ENCODE data around the gene PDK3.

The PDK3 gene

DNA sequence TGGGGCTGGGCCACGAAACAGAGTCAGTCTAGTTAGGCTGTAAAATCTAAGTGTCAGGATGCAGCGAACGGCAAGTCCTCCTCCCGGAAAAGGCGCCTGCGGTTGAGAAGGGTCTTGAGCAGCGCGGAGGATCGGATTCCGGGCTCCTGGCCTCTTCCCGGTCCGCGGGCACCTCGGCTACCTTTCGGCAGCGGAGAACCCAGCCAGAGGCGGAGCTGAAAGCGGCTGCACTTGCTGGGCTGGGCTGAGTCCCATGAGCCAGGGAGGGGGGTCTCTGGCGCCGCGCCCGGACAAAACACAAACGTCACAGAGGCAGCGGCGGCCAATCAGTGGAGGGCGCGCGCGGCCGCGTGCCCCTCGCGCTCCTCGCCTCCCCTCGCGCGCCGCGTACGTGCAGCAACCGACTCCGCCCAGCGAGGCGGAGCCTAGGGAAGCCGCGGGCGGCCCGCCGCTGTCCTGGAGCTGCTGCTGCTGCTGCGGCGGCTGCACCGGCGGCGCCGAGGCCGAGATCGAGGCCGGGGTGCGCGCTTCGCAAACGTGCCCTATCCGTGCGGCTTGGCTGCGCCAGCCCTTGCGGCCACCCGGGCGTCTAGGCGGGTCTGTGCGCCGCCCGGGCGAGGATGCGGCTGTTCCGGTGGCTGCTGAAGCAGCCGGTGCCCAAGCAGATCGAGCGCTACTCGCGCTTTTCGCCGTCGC, at the start of gene PDK3:
Gene PDK3 (plus strand): TSS at position 451 of the 696 bp plus-strand sequence. CDS start 170 bp downstream, at position 621.
- peak; percentile 93 for DNase-seq

- no peak for DNase-seq
Observed at GRCh38 chrX:24415921-24416320, 49.2 kb upstream of the PDK3 start.

DNA sequence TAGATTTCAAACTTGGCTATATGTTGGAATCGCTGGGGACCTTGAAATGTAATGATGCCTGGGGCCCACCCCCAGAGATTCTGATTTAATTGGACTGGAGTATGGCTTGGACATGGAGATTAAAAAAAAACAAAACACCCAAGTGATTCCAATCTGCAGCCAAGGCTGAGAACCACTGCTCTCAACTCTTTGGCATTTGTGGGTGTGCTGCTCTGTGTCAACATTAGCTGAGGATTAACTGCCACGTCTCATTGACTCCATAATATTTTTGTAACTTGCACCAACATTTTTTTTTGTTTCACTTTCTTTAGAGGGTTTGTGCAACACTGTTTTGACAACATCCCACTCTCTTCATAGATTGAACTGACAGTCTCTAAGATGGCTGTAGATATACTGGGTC, 41.1 kb upstream of the PDK3 start:
- no peak for DNase-seq

- no peak for DNase-seq
Observed at GRCh38 chrX:24424948-24425347, 40.1 kb upstream of the PDK3 start.

GRCh38 chrX:24425806-24426205, 39.3 kb upstream of the PDK3 start:
- DNase-seq, result no peak

GRCh38 chrX:24426340-24426913, 38.7 kb upstream of the PDK3 start:
- peak; percentile 38 for DNase-seq

DNA sequence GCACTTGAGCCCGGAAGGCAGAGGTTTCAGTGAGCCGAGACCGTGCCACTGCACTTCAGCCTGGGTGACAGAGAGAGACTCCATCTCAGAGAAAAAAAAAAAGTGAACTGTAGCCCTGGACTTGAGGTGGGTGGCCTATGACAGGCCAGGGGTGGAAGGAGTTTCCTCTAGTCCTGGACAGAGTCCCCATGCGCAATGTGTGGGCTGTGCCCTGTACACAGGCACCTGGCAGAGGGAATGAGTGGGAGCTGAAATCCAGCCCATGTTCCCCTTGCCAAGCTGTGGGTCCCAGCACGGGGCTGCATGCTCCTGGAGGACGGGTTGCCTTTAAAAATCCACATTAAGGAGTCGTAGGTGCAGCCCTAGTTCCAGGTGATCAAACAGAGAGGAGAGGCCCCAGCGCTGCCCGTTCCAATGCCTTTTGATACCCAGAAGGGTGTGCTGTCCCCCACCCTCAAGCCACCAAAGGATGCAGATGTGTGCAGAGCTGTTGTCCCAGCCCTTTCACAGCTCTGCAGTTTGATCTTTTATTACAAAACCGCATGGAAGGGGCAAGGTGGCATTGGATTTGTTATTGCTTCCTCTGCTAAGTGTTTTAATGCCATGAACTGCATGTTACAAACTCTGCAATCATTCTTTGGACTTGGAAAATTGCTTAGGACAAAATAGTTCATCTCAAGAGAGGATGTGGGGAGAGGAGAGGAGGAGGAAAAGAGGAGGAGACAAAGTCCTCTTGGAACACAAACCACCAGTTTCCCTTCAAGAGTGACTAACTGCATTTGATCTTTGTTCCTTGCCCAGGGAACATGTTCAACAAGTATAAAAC, 38.0 kb upstream of the PDK3 start:
- DNase-seq, result no peak

DNA sequence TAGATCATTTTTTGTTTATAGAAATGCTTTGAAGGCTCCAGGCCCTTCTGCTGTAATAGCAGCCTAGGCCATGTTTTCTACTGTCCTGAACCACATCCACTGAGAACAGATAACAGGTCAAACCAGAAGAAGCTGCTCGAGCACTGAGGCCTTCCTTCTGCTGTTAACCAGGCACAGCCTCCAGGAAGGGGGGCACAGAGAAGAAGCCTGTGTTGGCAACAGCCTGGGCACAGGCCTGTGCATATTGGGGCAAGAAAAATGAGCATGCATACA, 37.4 kb upstream of the PDK3 start:
- DNase-seq, result no peak

GRCh38 chrX:24428516-24428915, 36.6 kb upstream of the PDK3 start:
- no peak for DNase-seq

GRCh38 chrX:24435060-24435459, 30.0 kb upstream of the PDK3 start:
- DNase-seq, result no peak

GRCh38 chrX:24443918-24444317, 21.2 kb upstream of the PDK3 start:
- DNase-seq, result no peak

DNA sequence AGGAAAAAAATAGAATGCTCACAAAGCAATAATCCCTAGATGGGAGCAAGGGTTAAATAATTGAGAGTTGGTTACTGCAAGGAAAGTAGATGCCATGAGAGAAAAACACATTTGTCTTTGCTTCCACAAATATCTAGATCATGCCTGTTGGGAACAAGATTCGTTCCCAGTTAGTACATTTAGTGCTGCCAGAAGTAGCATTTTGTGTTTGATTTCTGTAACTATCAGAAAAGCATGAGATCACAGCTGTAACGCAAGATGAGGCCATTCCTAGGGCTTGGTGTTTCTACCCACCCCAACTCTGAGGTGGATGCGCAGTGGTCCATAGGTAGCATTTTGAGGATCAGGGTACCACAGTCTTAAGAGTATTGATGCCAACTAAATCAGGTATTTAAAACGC, 20.4 kb upstream of the PDK3 start:
- no peak for DNase-seq

DNA sequence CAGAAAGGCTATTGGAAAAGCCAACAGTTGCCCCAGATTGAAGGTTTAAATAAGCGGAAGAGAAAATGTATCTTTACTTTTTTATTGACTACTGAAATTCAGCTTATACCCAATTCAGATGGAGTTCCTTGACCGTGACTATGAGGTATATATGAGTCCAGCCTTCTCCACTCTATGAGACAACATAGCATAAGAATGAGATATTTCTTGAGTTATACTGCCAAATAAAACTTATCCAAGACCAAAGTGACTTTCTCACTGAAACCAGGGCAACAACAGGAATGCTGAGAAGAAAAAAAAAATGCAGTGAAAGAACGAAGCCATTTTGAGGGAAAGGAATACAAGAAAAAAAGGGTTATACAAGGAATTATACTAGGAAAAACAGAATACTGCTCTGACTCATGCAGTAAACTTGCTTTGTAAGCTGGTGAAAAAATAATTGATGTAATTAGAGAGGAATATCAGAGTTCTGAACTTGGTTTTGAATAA, 16.3 kb upstream of the PDK3 start:
- DNase-seq, result no peak

GRCh38 chrX:24463077-24463476, 2.0 kb upstream of the PDK3 start:
- DNase-seq, result no peak

- DNase-seq, result no peak
Observed at GRCh38 chrX:24464498-24464835, 619 bp upstream of the PDK3 start.

GRCh38 chrX:24465532-24465865, 413 bp downstream of the PDK3 start:
- peak; percentile 23 for DNase-seq

- no peak for DNase-seq
Observed at GRCh38 chrX:24466025-24466424, 939 bp downstream of the PDK3 start.

- DNase-seq, result no peak
Observed at GRCh38 chrX:24468245-24468644, 3.2 kb downstream of the PDK3 start.

GRCh38 chrX:24471808-24472207, 6.7 kb downstream of the PDK3 start:
- peak; percentile 40 for DNase-seq

DNA sequence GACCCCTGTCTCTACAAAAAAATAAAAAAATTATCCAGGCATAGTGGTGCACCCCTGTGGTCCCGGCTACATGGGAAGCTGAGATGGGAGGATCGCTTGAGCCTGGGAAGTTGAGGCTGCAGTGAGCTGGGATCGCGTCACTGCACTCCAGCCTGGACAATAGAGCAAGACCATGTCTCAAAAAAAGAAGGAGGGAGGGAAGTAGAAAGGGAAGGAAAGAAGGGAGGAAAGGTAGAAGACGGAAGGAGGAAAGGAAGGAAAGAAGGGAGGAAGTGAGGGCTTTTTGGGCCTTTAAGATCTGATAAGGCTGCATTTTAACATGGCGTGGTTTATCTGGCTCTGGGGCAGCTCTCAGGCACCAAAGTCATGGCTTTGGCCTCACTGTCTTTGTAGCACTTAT, 10.4 kb downstream of the PDK3 start:
- peak; percentile 28 for DNase-seq

DNA sequence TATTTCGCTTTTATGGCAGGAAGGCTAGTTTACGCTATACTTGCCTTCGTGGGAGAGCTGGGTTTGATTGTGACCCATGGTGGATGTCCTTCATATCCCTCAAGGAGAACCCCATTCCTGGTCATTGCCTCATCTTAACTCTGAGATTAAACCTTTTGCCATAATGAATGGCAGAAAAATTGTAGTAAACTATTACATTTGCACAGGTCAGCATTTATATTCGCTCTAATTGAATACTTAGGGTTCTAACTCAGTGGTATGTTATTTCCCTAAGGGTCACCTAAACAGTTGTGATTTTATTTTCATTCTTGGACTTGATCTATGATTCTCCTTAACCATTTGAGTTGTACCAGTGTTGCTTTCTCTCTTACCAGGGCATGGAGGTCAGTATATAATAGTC, 13.4 kb downstream of the PDK3 start:
- DNase-seq, result no peak

DNA sequence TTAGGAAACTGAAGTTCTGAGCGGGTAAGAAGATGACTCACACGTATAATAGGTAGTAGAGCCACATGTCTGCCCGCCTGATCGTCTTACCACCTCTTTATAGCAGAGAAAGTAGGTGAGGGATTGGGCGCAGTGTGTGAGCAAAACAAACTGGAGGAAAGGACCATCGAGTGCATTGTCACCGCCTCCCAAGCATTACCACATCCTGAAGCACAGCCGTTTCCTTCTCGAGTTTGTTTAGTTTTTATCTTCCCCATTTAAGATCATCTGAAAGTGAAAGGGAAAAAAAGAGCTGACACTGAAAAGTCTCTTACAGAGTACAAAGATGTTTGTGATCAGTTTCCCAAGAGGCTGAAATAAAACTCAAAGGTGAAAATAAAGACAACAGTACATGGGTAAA, 14.8 kb downstream of the PDK3 start:
- peak; percentile 85 for DNase-seq

DNA sequence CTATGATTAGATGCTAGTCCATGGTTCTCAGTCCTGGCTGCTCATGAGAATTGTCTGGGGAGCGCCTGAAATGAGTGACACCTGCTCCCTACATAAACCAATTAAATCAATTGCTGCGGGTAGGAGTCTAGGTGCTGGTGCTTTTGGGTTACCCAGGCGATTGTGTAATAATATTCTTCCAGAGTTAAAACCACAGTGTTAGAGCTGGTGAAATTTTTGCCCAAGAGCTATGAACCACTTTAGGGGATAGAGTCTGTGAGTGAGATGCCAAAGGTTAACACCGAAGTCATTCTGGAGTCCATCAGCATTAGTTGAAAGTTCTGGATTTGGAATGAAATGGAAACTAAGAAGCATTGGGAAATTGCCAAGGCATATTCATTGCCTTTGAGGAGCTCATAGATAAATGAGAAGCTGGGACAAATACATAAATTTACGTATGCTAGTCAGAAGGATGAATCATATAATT, 15.3 kb downstream of the PDK3 start:
- peak; percentile 65 for DNase-seq

DNA sequence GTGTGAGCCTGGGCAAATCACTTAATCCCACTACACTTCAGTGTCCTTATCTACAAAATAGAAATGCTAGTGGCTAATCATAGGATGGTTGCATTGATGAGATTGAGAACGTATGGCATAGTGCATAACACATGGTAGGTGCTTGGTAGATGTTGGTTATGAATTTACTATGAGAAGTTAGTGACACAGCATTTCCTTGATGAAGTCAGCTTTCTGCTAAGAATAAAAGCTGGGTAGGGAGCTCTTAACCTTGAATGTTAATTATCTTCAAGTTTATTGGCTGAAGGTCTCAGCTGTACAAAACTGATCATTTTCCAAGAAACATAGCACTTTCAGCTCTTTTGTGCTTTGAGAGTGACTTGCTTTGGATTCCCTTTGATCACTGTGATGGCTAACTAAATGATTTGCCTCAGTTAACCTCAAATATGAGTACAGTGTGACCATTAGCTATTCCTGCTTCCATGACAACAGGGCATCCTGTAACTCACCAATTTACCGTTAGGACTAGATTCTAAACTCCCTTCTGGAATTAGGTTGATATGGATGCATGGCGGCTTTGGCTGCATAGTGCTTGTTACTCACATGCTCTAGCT, 17.8 kb downstream of the PDK3 start:
- no peak for DNase-seq

Measured in OCI-M1 (cell line).